OCI-LY1 (cell line): Measurements from ENCODE around the gene NANS.

Experiments
- H2AFZ ChIP-seq: fragments of 200-600 bp; sonication (generic), shearing (Covaris generic); 2 replicates; pipeline ENCODE4 v1.6.0; 2014; ENCODE audit warnings: antibody characterized with exemption, mild to moderate bottlenecking, low read length
- H3F3A ChIP-seq: fragments of 200-600 bp; sonication (generic), shearing (Covaris generic); 2 replicates; pipeline ENCODE4 v1.6.0; 2014; ENCODE audit warnings: mild to moderate bottlenecking, antibody characterized with exemption, low read length, moderate library complexity; ENCODE audit not compliant: insufficient read depth
- H3K27ac ChIP-seq: fragments of 200-600 bp; sonication (generic); 2 replicates; pipeline ENCODE4 v1.5.1; 2014; ENCODE audit warnings: low read length, mixed run types, mild to moderate bottlenecking, low read depth; ENCODE audit not compliant: poor library complexity, severe bottlenecking
- H3K27me3 ChIP-seq: fragments of 200-600 bp; sonication (generic); 2 replicates; pipeline ENCODE4 v1.6.0; 2014; ENCODE audit warnings: antibody characterized with exemption, mild to moderate bottlenecking, low read length, moderate library complexity; ENCODE audit not compliant: insufficient read depth
- H3K36me3 ChIP-seq: fragments of 200-600 bp; sonication (generic); 2 replicates; pipeline ENCODE4 v1.6.1; 2014; ENCODE audit warnings: mild to moderate bottlenecking, antibody characterized with exemption, low read length, moderate library complexity, mixed read lengths; ENCODE audit not compliant: insufficient read depth
- H3K4me1 ChIP-seq: fragments of 200-600 bp; sonication (generic); 2 replicates; pipeline ENCODE4 v1.5.1; 2014; ENCODE audit warnings: mild to moderate bottlenecking, low read length, moderate library complexity; ENCODE audit not compliant: insufficient read depth, severe bottlenecking
- H3K4me2 ChIP-seq: fragments of 200-600 bp; sonication (generic), shearing (Covaris generic); 2 replicates; pipeline ENCODE4 v1.6.1; 2014; ENCODE audit warnings: low read length
- H3K4me3 ChIP-seq: fragments of 200-600 bp; sonication (generic); 2 replicates; pipeline ENCODE4 v1.5.1; 2014; ENCODE audit warnings: low read length, low read depth, mild to moderate bottlenecking, mixed read lengths; ENCODE audit not compliant: poor library complexity, severe bottlenecking
- H3K79me2 ChIP-seq: fragments of 200-600 bp; shearing (Covaris generic); 2 replicates; pipeline ENCODE4 v1.6.1; 2016; ENCODE audit warnings: mixed run types, low read length, mixed read lengths; ENCODE audit not compliant: insufficient read depth
- H3K9ac ChIP-seq: fragments of 200-600 bp; sonication (generic), shearing (Covaris generic); 2 replicates; pipeline ENCODE4 v1.6.1; 2014; ENCODE audit warnings: mild to moderate bottlenecking, low read length, mixed read lengths
- H3K9me2 ChIP-seq: fragments of 200-600 bp; sonication (generic), shearing (Covaris generic); 2 replicates; pipeline ENCODE4 v1.6.1; 2014; ENCODE audit warnings: low read depth, mild to moderate bottlenecking, low read length, mixed read lengths
- H3K9me3 ChIP-seq: fragments of 200-600 bp; shearing (Covaris generic); 2 replicates; pipeline ENCODE4 v1.6.1; 2014; ENCODE audit warnings: low read length, mixed read lengths
- H4K20me1 ChIP-seq: fragments of 200-600 bp; sonication (generic), shearing (Covaris generic); 2 replicates; pipeline ENCODE4 v1.6.0; 2016; ENCODE audit warnings: mild to moderate bottlenecking, low read length; ENCODE audit not compliant: insufficient read depth
- CTCF ChIP-seq: fragments of 200-600 bp; sonication (generic), shearing (Covaris generic); IDR thresholded peaks from 2 replicates; pipeline ENCODE4 v1.5.1; 2017; ENCODE audit warnings: mild to moderate bottlenecking, antibody characterized with exemption, low read length, moderate library complexity, mixed read lengths
- EZH2 ChIP-seq: fragments of 200-600 bp; sonication (generic), shearing (Covaris generic); IDR thresholded peaks from 2 replicates; pipeline ENCODE4 v1.8.0; 2017; ENCODE audit warnings: borderline replicate concordance, mixed run types, mild to moderate bottlenecking, antibody characterized with exemption, low read length, moderate library complexity, mixed read lengths

The NANS gene

GRCh38 chr9:98056269-98057137, at the start of gene NANS:
Gene NANS, plus strand, starts transcription at chr9:98056732. Its CDS starts 77 bp downstream, at chr9:98056809.
- Histone ChIP-seq H3K4me3 (peak within 1 kb of the TSS; percentile 76), H3K79me2 (no peaks in the 10 kb centered on the region), H2AFZ (peak within 1 kb of the TSS; percentile 17; the same call in 1 of the 2 replicates), H3K4me2 (peak within 1 kb of the TSS; percentile 95), H3K4me1 (peaks cover 25% of the 10 kb centered on the region), H3K27ac (peak within 1 kb of the TSS; percentile 42), H3K36me3 (peaks cover 9% of the 10 kb centered on the region; the same call in 1 of the 2 replicates), H3F3A (no peaks in the 10 kb centered on the region), H3K27me3 (no peaks in the 10 kb centered on the region), H3K9me2 (no peaks in the 10 kb centered on the region), H4K20me1 (no peaks in the 10 kb centered on the region), H3K9ac (peak within 1 kb of the TSS; percentile 70), H3K9me3 (no peaks in the 10 kb centered on the region)
- TF ChIP-seq EZH2 (no peak), CTCF (no peak)

- 0 out of 2 replicates have a peak, but pooled peaks cover 2% of the 10 kb centered on the region for H4K20me1 ChIP-seq
- TF ChIP-seq EZH2 (no peak), CTCF (no peak)
These were observed 49.1 kb upstream of the NANS start for GRCh38 chr9:98007251-98007928.

GRCh38 chr9:98008764-98009163, 47.8 kb upstream of the NANS start:
- H2AFZ ChIP-seq, result no peak overlapping the region
- H3K9ac ChIP-seq, result no peak overlapping the region
- H3K4me3 ChIP-seq, result no peak overlapping the region
- H3K36me3 ChIP-seq, result peaks cover 100% of the 10 kb centered on the region
- H3K9me3 ChIP-seq, result no peaks in the 10 kb centered on the region
- H3K27me3 ChIP-seq, result no peaks in the 10 kb centered on the region
- no peaks in the 10 kb centered on the region for H3K9me2 ChIP-seq
- no peak overlapping the region for H3K27ac ChIP-seq
- H4K20me1 ChIP-seq, result 0 out of 2 replicates have a peak, but pooled peaks cover 2% of the 10 kb centered on the region
- no peak overlapping the region for H3K4me2 ChIP-seq
- no peaks in the 10 kb centered on the region; the same call in 1 of the 2 replicates for H3K79me2 ChIP-seq
- no peaks in the 10 kb centered on the region for H3F3A ChIP-seq
- H3K4me1 ChIP-seq, result no peaks in the 10 kb centered on the region
- TF ChIP-seq CTCF, result no peak
- no peak for TF ChIP-seq EZH2

More at GRCh38 chr9:98007251-98007928, 49.1 kb upstream of the NANS start:
- Histone ChIP-seq H3K9me3 (no peaks in the 10 kb centered on the region), H3K9me2 (no peaks in the 10 kb centered on the region), H3F3A (no peaks in the 10 kb centered on the region), H2AFZ (no peak overlapping the region), H3K4me3 (no peak overlapping the region), H3K27me3 (no peaks in the 10 kb centered on the region), H3K79me2 (no peaks in the 10 kb centered on the region; the same call in 1 of the 2 replicates), H3K36me3 (peaks cover 100% of the 10 kb centered on the region), H3K4me1 (no peaks in the 10 kb centered on the region), H3K27ac (no peak overlapping the region), H3K4me2 (no peak overlapping the region), H3K9ac (no peak overlapping the region)
